ENCODE results near the gene SLC39A9. TPM values are rescaled to one million over a fixed set of nuclear protein-coding genes. Genes with fewer than 3 reads are reported as not detected.

SLC39A9 gene
- total and polyA plus RNA-seq, 2 experiments from 2014 or later: 17.7 to 48.1 TPM

GRCh38 chr14:69493791-69494190, 95.3 kb downstream of the SLC39A9 start:
- TF ChIP-seq ZNF462 (CRISPR knock-in tag; IDR thresholded peaks at IDR 0.05) (no peak), NANOG (IDR thresholded peaks at IDR 0.05; ENCODE audit: borderline replicate concordance) (no peak), EZH2 (IDR thresholded peaks at IDR 0.05; ENCODE audit: low read depth, unreplicated experiment) (no peak), CTCF (conservative IDR thresholded peaks at IDR 0.05; ENCODE audit: low read depth in 2 of 2) (no peak), ZNF331 (CRISPR knock-in tag; IDR thresholded peaks at IDR 0.05; ENCODE audit: low read depth) (no peak), ZNF114 (CRISPR knock-in tag; IDR thresholded peaks at IDR 0.05) (no peak), ETS1 (IDR thresholded peaks at IDR 0.05) (no peak), REST (IDR thresholded peaks at IDR 0.05; ENCODE audit: unreplicated experiment) (no peak), STAT1 (IDR thresholded peaks at IDR 0.05; ENCODE audit: unreplicated experiment) (no peak), EZH2phosphoT487 (IDR thresholded peaks at IDR 0.05; ENCODE audit: unreplicated experiment) (no peak), POLR2AphosphoS5 (IDR thresholded peaks at IDR 0.05; ENCODE audit: low read depth) (no peak), JUNB (IDR thresholded peaks at IDR 0.05; ENCODE audit: unreplicated experiment) (no peak), CREB1 (CRISPR knock-in tag; IDR thresholded peaks at IDR 0.05; ENCODE audit: low read depth) (no peak)
- Histone ChIP-seq H2AFZ (no peak overlapping the region), H4K20me1 (replicated peaks; ENCODE audit: insufficient read depth) (no peaks in the 10 kb centered on the region; the same call in 1 of the 2 replicates), H3K27ac (ENCODE audit: low read depth) (no peak overlapping the region), H3K4me1 (ENCODE audit: insufficient read depth) (no peaks in the 10 kb centered on the region), H3K79me2 (replicated peaks; ENCODE audit: insufficient read depth) (no peaks in the 10 kb centered on the region), H3K9me2 (ENCODE audit: insufficient read depth) (no peaks in the 10 kb centered on the region), H3K4me3 (no peak overlapping the region), H3K4me2 (no peak overlapping the region), H3F3A (replicated peaks; ENCODE audit: low read depth) (no peaks in the 10 kb centered on the region), H3K27me3 (ENCODE audit: insufficient read depth) (no peaks in the 10 kb centered on the region), H3K36me3 (ENCODE audit: insufficient read depth) (no peaks in the 10 kb centered on the region)
- Mint-ChIP-seq H3K27me3 (ENCODE audit: insufficient read depth, low read depth, poor library complexity) (peaks cover 5% of the 10 kb centered on the region), H3K27ac (no peak overlapping the region), H3K4me3 (no peak overlapping the region), H3K36me3 (ENCODE audit: low read depth) (no peaks in the 10 kb centered on the region), H3K4me1 (no peaks in the 10 kb centered on the region), H3K9me3 (no peaks in the 10 kb centered on the region)
- no peak for DNase-seq (ENCODE audit: low spot score)
- no peak for ATAC-seq

All from GM23338 (cell line).